ENCODE results near the gene VEZF1.

The VEZF1 gene

GRCh38 chr17:57987581-57988300, at the start of gene VEZF1:
TSS of gene VEZF1 (minus strand) at chr17:57988254. CDS start at chr17:57988111, 143 bp downstream.
- DNase-seq, result peak; percentile 83

DNA sequence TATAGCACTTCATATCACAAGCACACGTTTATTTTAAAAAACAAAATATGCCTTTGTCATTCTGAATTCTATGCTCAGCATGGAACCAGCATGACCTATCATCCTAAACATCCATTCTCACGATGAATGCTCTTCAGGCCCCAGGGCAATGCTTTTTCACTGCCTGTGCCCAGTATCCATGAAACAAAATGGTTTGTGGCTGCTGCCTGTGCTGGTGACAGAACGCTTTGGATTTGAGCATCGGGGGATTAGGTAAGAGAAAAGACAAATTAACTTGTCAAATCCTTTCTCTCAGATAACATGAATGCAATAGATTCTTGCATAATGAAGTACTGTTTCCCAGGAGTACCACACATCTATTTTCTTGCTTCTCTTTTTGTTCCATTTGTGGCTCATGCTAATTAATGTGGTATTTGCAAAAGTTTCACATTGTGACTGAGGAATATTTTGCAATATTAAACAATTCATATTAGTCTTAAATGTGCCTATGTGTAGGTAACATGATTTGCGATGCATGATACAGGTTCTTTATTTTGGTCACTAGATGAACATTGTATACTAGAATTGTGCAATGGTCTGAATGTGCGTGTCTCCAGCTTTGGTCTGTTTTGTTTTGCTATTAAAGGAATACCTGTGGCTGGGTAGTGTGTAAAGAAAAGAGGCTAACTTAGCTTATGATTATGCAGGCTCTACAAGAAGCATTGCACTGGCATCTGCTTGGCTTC, 44.8 kb upstream of the VEZF1 start:
- DNase-seq, result no peak

DNA sequence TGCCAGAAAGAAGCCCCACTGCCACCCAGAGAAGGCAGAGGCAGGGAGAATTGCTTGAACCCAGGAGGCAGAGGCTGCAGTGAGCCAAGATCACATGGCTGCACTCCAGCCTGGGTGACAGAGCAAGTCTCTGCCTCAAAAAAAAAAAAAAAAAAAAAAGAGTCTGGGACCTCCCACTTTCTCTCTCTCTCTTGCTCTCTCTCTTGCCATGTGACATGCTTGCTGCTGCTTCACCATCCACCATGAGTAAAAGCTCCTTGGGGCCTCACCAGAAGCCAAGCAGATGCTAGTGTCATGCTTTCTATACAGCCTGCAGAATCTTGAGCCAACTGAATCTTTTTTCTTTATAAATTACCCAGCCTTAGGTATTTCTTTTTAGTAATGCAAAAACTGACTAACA, 40.5 kb upstream of the VEZF1 start:
- DNase-seq, result no peak

DNA sequence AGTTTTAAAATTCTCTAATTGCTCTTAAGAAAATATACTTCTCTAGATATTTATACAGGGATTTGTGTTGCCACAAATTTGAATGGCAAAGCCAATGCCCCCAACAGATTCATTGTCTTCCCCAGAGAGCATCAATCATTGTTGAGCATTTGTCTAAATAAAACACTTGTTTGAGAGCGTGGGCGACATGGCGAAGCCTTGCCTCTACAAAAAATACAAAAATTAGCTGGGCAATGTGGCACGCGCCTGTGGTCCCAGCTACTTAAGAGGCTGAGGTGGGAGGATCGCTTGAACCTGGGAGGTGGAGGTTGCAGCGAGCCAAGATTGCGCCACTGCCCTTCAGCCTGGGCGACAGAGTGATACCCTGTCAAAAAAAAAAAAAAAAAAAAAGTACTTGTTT, 32.3 kb upstream of the VEZF1 start:
- DNase-seq, result no peak

- DNase-seq, result no peak
These were observed 31.5 kb upstream of the VEZF1 start for GRCh38 chr17:58019521-58019920.

DNA sequence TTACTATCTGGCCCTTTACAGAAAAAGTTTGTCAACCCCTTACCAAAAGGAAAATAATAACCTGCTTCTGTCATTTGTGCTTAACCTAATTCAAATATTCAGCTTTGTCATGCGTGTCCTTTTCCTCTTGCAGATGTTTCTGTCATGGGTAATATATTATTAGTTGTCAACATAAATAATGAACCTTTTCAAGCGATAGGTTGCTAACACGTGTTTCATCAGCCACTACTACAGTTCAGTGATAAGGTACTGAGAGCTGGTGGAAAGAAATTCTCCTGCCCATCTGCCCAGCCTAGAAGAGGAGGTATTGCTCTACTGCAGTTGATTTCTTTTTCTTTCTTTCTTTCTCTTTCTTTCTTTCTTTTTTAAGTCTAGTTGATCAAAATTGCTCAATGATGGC, 31.0 kb upstream of the VEZF1 start:
- DNase-seq, result no peak

- no peak for DNase-seq
These were observed 22.2 kb upstream of the VEZF1 start for GRCh38 chr17:58010067-58010799.

- no peak for DNase-seq
These were observed 20.0 kb upstream of the VEZF1 start for GRCh38 chr17:58007781-58008706.

- DNase-seq, result peak; percentile 99
These were observed 19.1 kb upstream of the VEZF1 start, which contains the start of gene SRSF1 for GRCh38 chr17:58006924-58007780. TSS of gene SRSF1 (minus strand) at chr17:58007246. CDS start at chr17:58007137, 109 bp downstream.

- DNase-seq, result peak; percentile 54
These were observed 18.5 kb upstream of the VEZF1 start for GRCh38 chr17:58006560-58006923.

DNA sequence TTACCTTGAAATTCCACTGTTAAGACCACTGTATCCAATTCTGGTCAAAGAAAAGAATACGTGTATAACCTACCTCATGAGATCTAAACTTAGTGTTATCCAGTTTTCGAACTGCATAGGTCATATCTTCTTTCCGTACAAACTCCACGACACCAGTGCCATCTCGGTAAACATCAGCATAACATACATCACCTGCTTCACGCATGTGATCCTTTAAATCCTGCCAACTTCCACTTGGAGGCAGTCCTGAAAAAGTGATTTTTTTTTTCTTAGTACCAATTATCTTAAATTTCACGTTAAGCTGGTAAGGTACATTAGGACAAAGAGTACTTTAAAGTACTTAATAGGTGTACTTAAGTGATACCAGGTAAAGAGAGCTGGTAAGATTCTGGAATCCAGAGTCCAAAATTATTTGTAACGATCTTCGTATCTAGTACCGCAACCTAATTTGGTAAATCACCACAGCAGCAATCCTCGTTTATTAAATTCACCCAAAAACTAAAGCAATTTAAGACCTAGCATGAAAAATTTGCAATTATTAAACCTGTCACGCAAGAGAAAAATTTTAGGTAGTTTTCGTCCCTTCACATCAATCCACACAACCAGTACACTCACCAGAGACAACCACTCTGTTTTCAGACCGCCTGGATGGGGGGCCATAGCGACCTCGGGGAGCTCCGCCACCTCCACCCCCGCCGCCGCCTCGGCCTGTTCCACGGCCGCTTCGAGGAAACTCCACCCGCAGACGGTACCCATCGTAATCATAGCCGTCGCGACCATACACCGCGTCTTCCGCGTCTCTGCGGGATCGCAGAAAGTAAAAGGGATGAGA, 17.9 kb upstream of the VEZF1 start:
- DNase-seq, result no peak

DNA sequence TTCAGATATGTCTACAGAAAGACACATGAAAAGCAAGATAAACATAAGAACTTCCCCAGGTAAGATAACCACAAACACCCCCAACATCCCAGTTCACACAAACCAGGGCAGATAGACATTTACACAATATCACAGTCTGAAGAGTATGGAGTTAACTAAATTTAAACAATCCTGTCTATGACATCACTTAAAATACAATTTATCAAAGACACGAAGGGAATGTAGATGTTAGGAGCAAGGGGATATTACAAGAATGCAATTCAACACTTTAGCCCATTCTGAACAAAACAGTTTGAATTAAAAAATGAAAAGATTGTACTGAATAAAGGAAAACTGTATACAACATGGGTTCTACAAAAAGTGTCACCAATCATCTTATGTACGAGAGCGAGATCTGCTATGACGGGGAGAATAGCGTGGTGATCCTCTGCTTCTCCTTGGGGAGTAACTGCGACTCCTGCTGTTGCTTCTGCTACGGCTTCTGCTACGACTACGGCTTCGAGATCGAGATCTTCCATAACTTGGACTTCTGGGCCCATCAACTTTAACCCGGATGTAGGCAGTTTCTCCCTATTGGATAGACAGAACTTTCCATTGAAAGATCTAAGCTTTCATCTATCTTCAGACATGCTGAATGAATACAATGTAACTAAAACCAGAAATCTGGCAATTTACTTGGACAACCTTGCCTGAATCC, 17.1 kb upstream of the VEZF1 start:
- no peak for DNase-seq

- no peak for DNase-seq
These were observed 16.0 kb upstream of the VEZF1 start for GRCh38 chr17:58004060-58004459.

DNA sequence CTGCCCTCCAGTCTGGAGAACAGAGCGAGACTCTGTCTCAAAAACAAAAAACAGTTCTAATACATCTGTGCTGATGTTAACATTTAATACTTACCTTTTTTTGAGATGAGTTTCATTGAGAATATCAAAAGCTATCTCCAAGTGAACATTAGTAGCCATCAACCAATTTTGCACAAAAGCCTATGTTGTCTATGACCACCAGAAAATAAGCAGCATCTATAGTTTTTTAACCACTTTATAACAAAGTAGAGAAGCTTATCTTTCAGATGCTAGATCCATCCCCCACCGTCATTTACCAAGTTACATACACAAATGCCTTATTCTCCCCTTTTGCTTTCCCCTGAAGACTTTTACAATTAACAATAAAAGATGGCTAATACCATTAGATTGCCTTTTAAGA, 14.9 kb upstream of the VEZF1 start:
- DNase-seq, result no peak

- DNase-seq, result no peak
These were observed 14.3 kb upstream of the VEZF1 start for GRCh38 chr17:58002154-58002948.

GRCh38 chr17:58001461-58002124, 13.5 kb upstream of the VEZF1 start:
- DNase-seq, result no peak

GRCh38 chr17:57999496-58000017, 11.5 kb upstream of the VEZF1 start:
- peak; percentile 17 for DNase-seq

GRCh38 chr17:57999010-57999495, 11.0 kb upstream of the VEZF1 start:
- DNase-seq, result no peak

All from NCI-H510A (cell line).